Activated T-cell treated with anti-CD3 and anti-CD28 coated beads for 48 hours (primary cell): ENCODE results near the gene NCKIPSD.
A peak's percentile ranks its signal among the peaks of the same experiment; 100 is the strongest.
"Not testable (repeated sequence)": the region's sequence is repeated elsewhere in the genome, so short reads cannot be mapped to it uniquely, and the experiment has no call there.

Experiments used
- DNase-seq: peaks from one replicate; pipeline ENCODE4 v3.0.0-alpha.2; 2020; ENCODE audit warnings: low read depth

The NCKIPSD gene

GRCh38 chr3:48685603-48686511, at the start of gene NCKIPSD:
Gene NCKIPSD (minus strand): TSS chr3:48685915. CDS start chr3:48685807, 108 bp downstream.
- DNase-seq = peak; percentile 92

- not testable (repeated sequence) for DNase-seq
Observed at GRCh38 chr3:48735075-48735767, 49.5 kb upstream of the NCKIPSD start.

GRCh38 chr3:48734541-48734940, 48.8 kb upstream of the NCKIPSD start:
- DNase-seq = not testable (repeated sequence)

GRCh38 chr3:48733752-48734518, 48.2 kb upstream of the NCKIPSD start:
- DNase-seq = not testable (repeated sequence)

- DNase-seq = no peak
Observed at GRCh38 chr3:48727511-48727910, 41.8 kb upstream of the NCKIPSD start.

GRCh38 chr3:48725185-48725855, 39.6 kb upstream of the NCKIPSD start:
- not testable (repeated sequence) for DNase-seq

GRCh38 chr3:48723725-48724124, 38.0 kb upstream of the NCKIPSD start:
- no peak for DNase-seq

- not testable (repeated sequence) for DNase-seq
Observed at GRCh38 chr3:48723293-48723692, 37.6 kb upstream of the NCKIPSD start.

GRCh38 chr3:48716982-48717746, 31.4 kb upstream of the NCKIPSD start, which contains the start of gene IP6K2:
Gene IP6K2 (minus strand): TSS chr3:48717221. CDS start chr3:48695291, 21,930 bp downstream.
- peak; percentile 98 for DNase-seq

- DNase-seq = peak; percentile 10
Observed at GRCh38 chr3:48716508-48716981, 30.8 kb upstream of the NCKIPSD start.

- no peak for DNase-seq
Observed at GRCh38 chr3:48715174-48715800, 29.6 kb upstream of the NCKIPSD start.

- DNase-seq = no peak
Observed at GRCh38 chr3:48711727-48712126, 26.0 kb upstream of the NCKIPSD start.

- no peak for DNase-seq
Observed at GRCh38 chr3:48709051-48709461, 23.3 kb upstream of the NCKIPSD start.

GRCh38 chr3:48708481-48708889, 22.8 kb upstream of the NCKIPSD start:
- no peak for DNase-seq

- no peak for DNase-seq
Observed at GRCh38 chr3:48707157-48707556, 21.4 kb upstream of the NCKIPSD start.

- no peak for DNase-seq
Observed at GRCh38 chr3:48702320-48702920, 16.7 kb upstream of the NCKIPSD start.

- DNase-seq = no peak
Observed at GRCh38 chr3:48700731-48701405, 15.2 kb upstream of the NCKIPSD start.

GRCh38 chr3:48698891-48699290, 13.2 kb upstream of the NCKIPSD start:
- no peak for DNase-seq

- no peak for DNase-seq
Observed at GRCh38 chr3:48697952-48698351, 12.2 kb upstream of the NCKIPSD start.
